Measurements from ENCODE around the gene ACLY.
"Not testable (repeated sequence)": the region's sequence is repeated elsewhere in the genome, so short reads cannot be mapped to it uniquely, and the experiment has no call there.

ACLY gene

DNA sequence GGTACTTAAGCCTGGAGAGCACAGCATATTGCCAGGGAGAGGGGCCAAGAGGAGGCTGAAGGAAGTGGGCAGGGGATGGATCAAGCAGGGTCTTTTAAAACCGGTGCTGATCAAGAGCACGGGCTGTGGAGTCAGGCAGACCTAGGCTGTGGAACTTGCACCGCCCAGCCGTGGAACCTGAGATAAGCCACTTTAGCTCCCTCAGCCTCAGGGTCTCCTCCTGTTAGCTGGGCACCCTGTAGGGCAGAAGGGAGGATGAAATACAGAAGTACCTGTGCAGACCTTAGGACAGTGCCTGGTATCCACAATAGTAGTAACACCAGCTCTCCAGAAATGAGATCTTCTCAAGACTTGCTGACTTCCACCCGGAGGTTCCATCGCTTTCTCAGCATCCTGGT, 20.9 kb upstream of the ACLY start:
- DNase-seq (ENCODE audit: low read depth, low spot score), result no peak

DNA sequence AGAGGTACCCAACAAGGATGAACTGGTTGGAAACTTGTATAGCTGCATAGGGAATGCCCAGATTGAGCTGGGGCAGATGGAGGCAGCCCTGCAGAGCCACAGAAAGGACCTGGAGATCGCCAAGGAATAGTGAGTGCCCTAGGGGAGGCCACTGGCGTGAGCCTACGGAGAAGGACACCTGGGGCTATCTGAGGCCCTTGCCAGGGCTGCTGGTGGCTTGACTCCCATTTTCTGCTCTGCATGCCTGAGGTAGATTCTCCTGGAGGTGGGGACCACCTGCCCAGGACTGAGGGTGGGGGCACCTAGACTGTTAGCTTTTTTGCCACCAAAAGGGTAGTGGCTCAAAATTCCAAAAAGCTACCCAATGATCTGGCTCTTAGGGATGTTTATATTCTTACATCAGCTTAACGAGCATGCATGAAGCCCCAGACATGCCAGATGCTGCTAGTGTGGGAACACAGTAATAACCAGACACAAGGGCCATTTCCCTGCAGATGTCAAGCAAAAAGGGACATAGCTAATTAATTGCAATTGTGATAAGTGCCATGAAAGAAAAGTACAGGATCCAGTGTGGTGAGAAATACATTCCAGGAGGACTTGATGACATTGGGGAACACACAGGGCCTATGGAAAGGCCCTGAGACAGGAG, 20.4 kb upstream of the ACLY start:
- no peak for DNase-seq (ENCODE audit: low read depth, low spot score)

DNA sequence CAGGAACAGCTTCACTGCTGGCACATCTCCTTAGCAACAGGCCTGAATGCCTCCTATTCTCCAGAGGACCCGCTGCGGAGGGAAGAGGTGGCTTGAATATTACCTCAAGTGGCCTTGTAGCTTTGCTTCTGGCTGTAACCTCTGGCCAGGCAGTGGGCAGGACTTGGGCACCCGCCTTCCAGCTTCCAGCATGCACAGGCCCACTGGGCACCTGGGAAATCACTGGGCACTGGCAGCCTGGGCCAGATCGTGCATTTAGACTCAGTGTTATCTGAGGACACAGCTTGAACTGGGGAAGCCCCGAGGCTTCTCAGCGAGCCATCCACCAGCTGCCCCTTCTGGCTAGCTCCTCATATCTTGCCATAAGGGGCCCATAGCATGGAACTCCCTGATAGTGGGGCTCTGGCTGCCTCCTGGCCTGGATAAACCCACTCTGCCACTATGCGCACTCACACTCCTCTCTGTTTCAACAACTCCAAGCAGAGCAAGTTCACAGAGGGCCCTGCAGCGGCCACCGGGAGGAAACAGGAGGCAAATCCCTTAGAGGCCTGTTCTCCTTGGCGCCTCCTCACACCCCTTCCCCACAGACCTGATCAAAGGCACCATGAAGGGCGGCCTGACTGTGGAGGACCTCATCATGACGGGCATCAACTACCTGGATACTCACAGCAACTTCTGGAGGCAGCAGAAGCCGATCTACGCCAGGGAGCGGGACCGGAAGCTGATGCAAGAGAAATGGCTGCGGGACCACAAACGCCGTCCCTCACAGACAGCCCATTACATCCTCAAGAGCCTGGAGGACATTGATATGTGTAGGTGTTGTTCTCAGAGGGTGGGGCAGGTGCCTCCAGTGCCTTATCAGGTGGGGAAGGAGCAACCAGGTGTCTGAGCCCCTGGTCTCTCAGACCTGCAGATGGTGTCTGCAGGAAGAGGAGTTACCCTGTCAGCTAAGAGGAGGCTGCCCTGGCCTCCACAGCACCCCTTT, 19.5 kb upstream of the ACLY start:
- DNase-seq (ENCODE audit: low read depth, low spot score), result no peak

DNA sequence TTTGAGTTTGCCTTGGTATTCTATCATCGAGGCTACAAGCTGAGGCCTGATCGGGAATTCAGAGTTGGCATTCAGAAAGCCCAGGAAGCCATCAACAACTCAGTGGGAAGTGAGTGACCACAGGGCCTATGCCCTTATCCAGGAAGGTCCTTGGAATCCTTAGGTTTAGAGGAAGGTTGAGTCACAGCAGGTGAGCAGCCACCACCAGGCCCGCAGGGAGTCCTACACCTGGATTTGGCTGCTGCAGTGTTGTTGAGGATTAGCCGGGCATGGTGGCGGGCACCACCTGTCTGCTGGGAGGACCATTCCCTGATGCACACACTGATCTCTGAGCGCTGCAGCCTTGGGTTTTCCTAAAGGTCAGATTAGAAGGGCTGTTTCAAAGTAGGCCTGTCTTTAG, 16.9 kb upstream of the ACLY start:
- no peak for DNase-seq (ENCODE audit: low read depth, low spot score)

DNA sequence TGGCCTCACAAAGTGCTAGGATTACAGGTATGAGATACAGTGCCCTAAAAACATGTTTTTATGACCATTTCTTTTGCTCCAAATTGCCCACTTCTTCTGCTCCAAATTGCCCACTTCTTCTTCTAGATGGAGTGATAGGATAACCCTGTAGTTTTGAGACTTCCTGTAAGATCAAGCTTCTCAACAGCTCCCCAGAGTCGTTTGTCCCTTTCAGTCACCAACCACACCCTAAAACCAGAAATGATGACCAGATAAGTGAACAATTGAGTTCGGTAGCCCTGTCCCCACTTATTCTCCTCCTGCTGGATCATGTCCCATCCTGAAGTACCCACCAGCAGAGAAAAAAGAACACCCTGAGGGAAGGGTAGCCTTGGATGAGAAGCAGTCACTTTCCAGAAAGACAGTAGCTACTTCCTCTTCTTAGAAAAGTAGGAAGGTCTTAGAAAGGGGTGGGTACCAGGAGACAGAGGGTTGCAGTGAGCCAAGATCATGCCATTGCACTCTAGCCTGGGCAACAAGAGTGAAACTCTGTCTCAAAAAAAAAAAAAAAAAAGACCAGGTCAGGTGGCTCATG, 14.2 kb upstream of the ACLY start:
- DNase-seq (ENCODE audit: low read depth, low spot score), result no peak

DNA sequence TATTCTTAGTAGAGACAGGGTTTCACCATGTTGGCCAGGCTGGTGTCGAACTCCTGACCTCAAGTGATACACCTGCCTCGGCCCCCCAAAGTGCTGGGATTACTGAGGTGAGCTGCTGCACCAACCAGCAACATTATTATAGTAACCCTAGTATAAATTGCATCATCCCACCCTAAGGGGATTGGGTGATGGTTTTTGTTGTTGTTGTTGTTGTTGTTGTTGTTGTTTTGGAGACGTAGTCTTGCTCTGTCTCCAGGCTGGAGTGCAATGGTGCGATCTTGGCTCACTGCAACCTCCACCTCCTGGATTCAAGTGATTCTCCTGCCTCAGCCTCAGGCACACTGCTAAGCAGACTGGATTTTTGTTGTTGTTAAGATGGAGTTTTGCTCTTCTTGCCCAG, 13.0 kb upstream of the ACLY start:
- not testable (repeated sequence) for DNase-seq (ENCODE audit: low read depth, low spot score)

DNA sequence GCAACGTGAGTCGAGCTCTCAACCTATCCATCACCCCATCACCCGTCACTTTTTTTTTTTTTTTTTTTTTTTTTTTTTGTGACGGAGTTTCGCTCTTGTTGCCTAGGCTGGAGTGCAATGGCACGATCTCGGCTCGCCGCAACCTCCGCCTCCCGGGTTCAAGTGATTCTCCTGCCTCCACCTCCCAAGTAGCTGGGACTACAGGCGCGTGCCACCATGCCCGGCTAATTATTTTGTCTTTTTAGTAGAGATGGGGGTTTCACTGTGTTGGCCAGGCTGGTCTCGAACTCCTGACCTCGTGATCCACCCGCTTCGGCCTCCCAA, 12.0 kb upstream of the ACLY start:
- not testable (repeated sequence) for DNase-seq (ENCODE audit: low read depth, low spot score)

DNA sequence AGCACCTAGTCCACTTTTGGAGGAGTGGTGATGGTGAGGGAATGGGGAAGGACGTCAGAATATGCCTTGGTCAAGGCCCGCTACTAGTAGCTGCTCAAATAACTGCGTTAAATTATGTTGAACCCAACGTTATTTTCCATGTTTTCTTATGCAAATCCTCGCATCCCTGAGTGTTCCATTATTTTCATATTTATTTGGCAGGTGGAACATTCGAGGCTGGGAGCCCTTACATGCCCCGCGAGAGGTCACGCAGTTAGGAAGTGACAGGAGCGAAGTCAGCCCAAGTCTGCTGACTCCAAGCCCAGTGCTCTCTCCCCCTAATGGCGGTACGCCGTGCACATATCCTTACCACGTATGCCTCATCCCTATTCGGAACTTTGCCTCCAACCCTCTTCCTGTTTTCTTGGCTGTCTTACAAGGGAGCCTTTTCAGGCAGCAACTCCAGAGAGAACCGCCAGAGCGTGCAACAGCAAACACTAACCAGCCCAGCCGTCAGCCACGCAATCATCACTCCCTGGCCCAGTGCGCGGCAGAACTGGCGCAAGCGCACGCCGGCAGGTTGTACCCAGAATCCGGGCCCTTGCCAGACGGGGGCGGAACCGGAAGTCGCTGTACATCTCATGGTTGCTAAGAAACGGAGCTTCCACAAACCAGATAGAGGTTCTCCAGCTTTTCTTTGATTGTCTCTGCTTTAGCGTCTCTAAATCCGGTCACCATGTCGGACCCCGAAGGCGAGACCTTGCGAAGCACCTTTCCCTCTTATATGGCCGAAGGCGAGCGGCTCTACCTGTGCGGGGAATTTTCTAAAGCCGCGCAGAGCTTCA, 11.5 kb upstream of the ACLY start, which contains the start of gene ODAD4:
ODAD4 (plus strand) TSS at position 609 of the 824 bp plus-strand sequence; CDS start at position 716, 107 bp downstream.
- peak; percentile 87 for DNase-seq (ENCODE audit: low read depth, low spot score)

DNA sequence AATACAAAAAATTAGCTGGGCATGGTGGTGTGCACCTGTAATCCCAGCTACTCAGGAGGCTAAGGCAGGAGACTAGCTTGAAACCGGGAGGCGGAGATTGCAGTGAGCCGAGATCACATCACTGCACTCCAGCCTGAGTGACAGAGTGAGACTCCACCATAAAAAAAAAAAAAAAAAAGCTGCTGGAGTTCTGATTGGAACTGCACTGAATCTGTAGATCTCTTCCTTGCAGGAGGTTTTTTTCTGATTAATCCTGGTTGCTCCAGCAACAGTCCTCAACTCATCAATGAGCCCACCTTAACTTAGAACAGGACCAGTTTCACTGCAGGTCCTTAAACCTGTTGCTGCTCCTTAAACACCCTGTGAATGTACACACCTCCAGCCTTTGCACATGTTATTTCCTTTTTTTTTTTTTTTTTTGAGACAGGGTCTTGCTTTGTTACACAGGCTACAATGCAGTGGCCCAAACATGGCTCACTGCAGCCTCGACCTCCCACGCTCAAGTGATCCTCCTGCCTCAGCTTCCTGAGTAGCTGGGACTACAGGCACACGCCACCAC, 10.0 kb upstream of the ACLY start:
- DNase-seq (ENCODE audit: low read depth, low spot score), result no peak

DNA sequence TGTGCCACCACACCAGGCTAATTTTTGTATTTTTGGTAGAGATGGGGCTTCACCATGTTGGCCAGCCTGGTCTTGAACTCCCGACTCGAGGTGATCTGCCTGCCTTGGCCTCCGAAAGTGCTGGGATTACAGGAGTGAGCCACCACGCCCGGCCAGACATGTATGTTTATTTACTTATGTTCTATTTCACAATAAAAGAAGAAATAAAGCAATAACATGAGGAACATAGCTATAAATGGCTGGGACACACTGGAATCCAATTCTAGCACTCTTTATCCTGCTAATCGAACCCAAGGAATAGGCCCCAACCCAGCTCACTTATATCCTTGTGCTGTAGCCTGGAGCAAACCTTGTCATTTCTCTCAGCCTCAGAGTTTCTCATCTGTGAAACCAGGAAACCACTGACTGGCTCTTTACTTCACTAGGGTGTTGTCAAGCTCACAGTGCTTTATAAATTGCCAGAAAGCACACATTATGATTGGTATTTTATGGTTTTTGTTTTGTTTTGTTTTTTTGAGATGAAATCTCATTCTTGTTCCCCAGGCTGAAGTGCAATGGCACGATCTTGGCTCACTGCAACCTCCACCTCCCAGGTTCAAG, 7.3 kb upstream of the ACLY start:
- no peak for DNase-seq (ENCODE audit: low read depth, low spot score)

DNA sequence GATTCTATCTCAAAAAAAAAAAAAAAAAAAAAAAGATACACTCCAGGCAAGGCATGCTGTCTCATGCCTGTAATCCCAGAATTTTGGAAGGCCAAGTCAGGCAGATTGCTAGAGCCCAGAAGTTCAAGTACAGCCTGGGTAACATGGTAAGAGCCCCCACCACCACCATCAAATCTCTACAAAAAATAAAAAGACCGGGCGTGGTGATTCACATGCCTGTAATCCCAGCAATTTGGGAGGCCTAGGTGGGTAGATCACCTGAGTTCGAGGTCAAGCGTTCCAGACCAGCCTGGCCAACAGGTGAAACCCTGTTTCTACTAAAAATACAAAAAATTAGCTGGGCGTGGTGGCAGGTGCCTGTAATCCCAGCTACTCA, 1.8 kb upstream of the ACLY start:
- DNase-seq (ENCODE audit: low read depth, low spot score), result no peak

DNA sequence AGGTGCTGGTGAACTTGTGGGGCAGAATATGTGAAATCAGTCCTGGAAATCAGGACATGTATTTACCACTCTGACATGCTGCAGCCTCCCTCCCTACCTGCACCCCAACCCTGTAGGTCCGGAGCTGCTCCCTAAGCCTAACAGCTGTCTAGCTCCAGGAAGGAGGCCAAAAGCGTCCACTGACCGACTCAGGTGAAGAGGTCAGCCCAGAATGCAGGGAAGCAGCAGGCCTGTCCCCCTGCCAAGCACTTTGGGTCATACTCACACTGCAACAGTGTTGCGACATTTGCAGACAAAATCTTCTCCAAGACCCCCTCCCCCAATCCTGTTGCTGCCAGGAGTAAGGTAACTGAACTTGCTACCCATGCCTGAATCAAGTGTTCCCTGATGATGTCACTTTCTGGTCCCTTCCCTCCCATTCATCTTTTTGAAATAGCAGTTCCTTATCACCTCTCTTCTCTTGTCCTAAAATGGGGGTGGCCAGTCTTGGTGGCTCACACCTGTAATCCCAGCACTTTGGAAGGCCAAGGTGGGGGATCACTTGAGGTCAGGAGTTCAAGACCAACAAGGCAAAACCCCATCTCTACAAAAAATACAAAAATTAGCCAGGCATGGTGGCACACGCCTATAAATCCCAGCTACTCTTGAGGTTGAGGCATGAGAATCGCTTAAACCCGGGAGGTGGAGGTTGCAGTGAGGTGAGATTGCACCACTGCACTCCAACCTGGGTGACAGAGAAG, 1.3 kb upstream of the ACLY start:
- no peak for DNase-seq (ENCODE audit: low read depth, low spot score)

DNA sequence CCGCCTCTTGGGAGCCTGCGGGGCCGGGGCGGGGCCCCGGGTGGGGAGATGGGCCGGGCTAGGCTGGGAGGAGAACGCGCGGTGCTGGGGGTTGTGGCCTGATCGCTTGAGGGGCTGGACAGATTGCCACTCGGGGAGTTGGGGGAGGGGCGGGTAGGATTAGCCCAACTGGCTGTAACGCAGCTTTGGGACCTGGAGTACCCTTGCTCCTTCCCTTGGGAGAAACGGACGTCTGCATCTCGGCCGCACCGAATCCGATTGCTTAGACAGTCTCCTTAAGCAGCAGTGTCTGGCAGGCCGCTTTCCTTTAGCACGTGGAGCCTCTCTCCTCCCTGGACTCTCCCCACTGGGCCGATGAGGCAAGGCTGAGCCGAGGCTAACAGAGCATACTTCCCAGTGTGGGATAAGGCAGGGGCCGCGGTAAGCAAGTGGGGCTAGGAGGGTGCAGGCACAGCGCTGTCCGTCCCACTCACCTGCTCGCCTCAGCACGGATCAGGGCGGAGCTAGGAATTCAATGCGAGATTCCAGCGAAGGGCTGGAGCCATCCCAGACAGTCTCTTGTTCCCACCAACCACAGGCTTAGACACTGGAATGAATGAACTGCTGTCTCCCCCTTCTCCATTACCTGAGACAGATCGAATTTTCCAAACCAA, 540 bp upstream of the ACLY start:
- no peak for DNase-seq (ENCODE audit: low read depth, low spot score)

DNA sequence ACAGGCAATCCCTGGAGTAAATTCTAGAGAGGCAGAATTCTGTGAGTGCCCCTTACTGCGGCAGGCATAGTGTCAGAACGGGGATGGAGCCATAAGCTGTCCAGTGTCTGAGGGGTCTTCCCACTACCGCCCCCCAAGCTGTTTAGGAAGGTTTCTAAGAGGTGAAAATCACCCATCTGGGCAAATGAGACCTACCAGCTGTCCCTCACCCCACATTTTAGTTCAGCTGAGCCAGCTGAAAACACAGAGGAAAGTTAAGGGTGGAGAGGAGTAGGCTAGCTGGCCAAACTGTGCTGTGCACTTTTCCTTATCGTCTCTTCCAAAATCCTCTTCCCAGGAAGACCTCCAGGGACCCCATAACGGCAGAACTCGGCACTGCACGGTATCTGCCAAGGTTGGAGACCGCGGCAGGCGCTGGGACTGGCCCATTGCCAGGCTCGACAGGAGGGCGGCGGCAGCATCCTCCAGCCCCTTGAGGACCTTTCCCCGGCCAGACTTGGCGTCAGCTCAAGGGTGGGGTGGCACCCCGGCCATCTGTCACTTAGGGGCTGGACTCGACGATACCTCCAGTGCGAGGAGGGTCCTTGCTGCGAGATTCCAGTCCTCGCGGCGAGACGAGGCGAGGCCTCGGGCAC, 955 bp downstream of the ACLY start:
- no peak for DNase-seq (ENCODE audit: low read depth, low spot score)

DNA sequence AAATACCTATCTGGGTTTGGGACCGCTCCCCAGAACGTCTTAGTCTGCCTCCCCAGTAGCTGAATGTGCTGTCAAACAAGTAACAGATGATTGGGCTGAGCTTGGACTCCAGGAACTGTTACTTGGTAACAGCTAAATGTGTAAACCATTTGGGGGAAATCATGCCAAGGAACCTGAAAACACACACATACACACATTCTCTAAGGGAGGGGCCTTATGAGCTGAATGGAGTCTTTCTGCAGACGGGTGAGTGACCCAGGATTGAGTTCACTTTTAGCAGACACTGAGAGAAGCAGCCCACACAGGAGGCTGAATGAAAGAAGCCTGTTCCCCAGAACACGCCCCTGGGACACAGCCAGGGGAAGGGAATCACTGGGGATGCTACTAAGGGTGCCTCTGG, 1.6 kb downstream of the ACLY start:
- no peak for DNase-seq (ENCODE audit: low read depth, low spot score)

DNA sequence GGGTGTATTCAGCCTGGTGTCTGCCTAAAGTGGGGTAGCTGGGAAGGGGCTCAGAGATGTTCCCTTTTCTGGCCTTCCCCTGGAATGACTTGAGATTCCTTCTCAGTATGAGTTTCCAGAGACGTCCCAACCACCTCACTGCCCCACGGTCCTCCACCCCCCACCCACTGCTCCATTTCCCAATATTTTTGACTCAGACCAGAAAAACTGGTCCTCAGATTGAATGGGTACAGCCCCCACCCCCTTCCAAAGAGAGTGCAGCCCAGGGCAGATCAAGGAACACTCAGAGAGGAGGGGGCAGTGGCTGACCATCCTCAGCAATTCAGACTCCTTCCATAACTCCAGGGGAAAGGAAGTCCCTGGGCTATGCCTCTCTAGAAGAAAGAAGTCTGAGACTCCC, 3.2 kb downstream of the ACLY start:
- no peak for DNase-seq (ENCODE audit: low read depth, low spot score)

DNA sequence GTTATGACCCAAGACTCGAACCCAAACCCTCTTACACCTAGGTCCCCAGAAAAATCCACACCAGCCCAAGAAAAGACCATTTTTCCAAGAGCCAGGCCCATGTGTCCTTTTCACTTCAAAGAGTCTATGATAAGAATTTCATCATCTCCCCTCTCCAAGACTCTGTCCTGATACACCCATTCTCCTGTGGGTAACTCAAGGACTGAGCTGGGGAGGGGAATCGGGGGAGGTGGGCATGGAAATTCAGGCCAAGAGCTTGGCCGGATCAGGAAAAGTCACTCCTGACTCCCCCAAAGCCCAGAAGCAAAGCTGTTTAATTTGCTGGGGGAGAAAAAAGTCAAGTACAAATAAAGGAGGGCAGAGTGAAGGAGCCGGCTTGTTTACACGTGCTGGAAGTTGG, 3.7 kb downstream of the ACLY start:
- DNase-seq (ENCODE audit: low read depth, low spot score), result no peak

DNA sequence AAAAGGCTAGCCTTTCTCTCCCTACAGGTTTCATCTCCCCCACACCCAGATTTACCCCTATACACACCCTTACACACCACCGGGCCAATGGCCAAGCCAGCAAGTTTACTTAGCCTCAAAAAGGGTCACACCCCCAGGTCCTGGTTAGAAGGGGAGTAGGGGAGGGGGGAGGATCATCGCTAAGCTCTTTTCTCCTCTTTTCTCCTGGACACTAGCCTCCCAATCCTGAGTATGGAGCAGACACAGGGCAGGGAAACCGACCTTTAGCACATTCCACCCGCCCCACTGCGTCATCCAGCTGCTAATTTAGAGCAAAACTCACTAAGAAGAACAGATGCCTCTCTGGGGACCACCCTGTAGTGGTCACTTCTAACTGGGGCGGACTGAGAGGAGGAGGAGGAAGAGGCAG, 4.4 kb downstream of the ACLY start:
- DNase-seq (ENCODE audit: low read depth, low spot score), result no peak

DNA sequence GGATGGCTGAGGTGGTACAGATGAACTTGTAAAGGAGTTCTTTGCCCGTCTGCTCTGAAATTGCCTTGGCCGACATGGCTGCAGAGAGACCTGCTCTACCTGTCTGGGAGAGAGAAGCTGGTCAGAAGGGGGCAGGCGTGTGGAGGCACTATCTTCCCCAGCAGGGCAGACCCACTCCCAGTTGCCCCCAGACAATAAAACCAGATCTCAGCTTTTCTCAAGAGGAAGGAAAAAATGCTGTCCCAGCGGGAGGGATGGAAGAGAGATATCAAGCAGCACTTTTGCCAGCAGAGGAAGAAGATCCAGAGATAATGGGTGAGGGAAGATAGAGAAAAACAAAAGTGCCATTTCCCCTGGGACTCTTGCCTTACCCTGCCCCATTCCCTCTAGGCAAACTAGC, 5.0 kb downstream of the ACLY start:
- no peak for DNase-seq (ENCODE audit: low read depth, low spot score)

All from activated naive CD8-positive, alpha-beta T cell treated with anti-CD3 and anti-CD28 coated beads, Interleukin-2, amount 50 U/mL, for 16 hours (primary cell).